Activated CD8-positive, alpha-beta memory T cell treated with anti-CD3 and anti-CD28 coated beads, Interleukin-2, amount 50 U/mL, for 1 hour (primary cell): ENCODE measurements around the gene HNRNPL.
A peak's percentile ranks its signal among the peaks of the same experiment; 100 is the strongest.

Experiments
- DNase-seq: peaks from one replicate; pipeline ENCODE4 v3.0.0-alpha.2; 2020; ENCODE audit errors: extremely low read depth

HNRNPL gene

GRCh38 chr19:38845374-38846024 lies 4.3 kb downstream of the HNRNPL start:
- DNase-seq = no peak

- DNase-seq = no peak
Measured at GRCh38 chr19:38844093-38844686, 5.6 kb downstream of the HNRNPL start.

GRCh38 chr19:38843175-38843758 lies 6.5 kb downstream of the HNRNPL start:
- DNase-seq = no peak

GRCh38 chr19:38842439-38843174 lies 7.2 kb downstream of the HNRNPL start:
- peak; percentile 68 for DNase-seq

- no peak for DNase-seq
Measured at GRCh38 chr19:38841787-38842438, 7.9 kb downstream of the HNRNPL start.

- DNase-seq = no peak
Measured at GRCh38 chr19:38841180-38841766, 8.5 kb downstream of the HNRNPL start.

- no peak for DNase-seq
Measured at GRCh38 chr19:38840583-38840968, 9.2 kb downstream of the HNRNPL start.

GRCh38 chr19:38839816-38840582 lies 9.8 kb downstream of the HNRNPL start:
- no peak for DNase-seq

- no peak for DNase-seq
Measured at GRCh38 chr19:38838986-38839761, 10.6 kb downstream of the HNRNPL start.

- no peak for DNase-seq
Measured at GRCh38 chr19:38838208-38838985, 11.4 kb downstream of the HNRNPL start.

- DNase-seq = no peak
Measured at GRCh38 chr19:38837656-38838121, 12.1 kb downstream of the HNRNPL start.

GRCh38 chr19:38836983-38837626 lies 12.7 kb downstream of the HNRNPL start:
- DNase-seq = no peak

GRCh38 chr19:38836159-38836982 lies 13.4 kb downstream of the HNRNPL start:
- no peak for DNase-seq

- no peak for DNase-seq
Measured at GRCh38 chr19:38834590-38834989, 15.2 kb downstream of the HNRNPL start.

- no peak for DNase-seq
Measured at GRCh38 chr19:38834104-38834490, 15.7 kb downstream of the HNRNPL start.

GRCh38 chr19:38833092-38833425 lies 16.7 kb downstream of the HNRNPL start:
- DNase-seq = no peak

GRCh38 chr19:38831142-38831605 lies 18.6 kb downstream of the HNRNPL start:
- no peak for DNase-seq
